ENCODE results near the gene MIA2. TPM values are rescaled to one million over a fixed set of nuclear protein-coding genes. Genes with fewer than 3 reads are reported as not detected.

MIA2 gene
- polyA plus RNA-seq, 1 of the 3 experiments (the other 2 are of a cell fraction) = 2.6 TPM

DNA sequence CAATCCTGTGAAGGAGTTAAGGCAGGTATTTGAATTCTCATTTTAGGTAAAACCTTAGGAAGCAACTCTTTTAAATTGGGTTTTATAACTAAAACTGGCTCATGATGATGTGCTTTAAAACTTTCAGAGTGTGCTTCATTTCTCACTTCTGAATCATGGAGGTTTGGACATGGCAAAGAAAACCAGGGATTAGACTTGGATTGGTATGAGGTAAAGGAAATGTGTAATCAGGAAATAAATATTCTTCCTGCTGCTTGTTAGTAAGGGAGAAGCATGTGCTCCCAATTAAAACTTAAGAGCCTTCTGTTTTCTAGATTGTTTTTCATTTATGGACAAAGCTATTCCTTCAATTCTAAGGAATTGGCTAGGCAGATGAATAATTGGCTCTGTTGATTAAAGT is 141.1 kb downstream of the MIA2 start (continued):
- TF ChIP-seq, protein P1, sequence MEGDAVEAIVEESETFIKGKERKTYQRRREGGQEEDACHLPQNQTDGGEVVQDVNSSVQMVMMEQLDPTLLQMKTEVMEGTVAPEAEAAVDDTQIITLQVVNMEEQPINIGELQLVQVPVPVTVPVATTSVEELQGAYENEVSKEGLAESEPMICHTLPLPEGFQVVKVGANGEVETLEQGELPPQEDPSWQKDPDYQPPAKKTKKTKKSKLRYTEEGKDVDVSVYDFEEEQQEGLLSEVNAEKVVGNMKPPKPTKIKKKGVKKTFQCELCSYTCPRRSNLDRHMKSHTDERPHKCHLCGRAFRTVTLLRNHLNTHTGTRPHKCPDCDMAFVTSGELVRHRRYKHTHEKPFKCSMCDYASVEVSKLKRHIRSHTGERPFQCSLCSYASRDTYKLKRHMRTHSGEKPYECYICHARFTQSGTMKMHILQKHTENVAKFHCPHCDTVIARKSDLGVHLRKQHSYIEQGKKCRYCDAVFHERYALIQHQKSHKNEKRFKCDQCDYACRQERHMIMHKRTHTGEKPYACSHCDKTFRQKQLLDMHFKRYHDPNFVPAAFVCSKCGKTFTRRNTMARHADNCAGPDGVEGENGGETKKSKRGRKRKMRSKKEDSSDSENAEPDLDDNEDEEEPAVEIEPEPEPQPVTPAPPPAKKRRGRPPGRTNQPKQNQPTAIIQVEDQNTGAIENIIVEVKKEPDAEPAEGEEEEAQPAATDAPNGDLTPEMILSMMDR (IDR thresholded peaks at IDR 0.05) = no peak
- TF ChIP-seq EZH2phosphoT487 (IDR thresholded peaks at IDR 0.05; ENCODE audit: borderline replicate concordance, low read depth) = no peak
- no peak for TF ChIP-seq CHD2 (IDR thresholded peaks at IDR 0.05; ENCODE audit: low read length, partially characterized antibody)
- no peak for TF ChIP-seq MEF2A (IDR thresholded peaks at IDR 0.05; ENCODE audit: borderline replicate concordance, low read depth)
- TF ChIP-seq RAD21 (IDR thresholded peaks at IDR 0.05; ENCODE audit: low read length) = no peak
- TF ChIP-seq NFIC (IDR thresholded peaks at IDR 0.05; ENCODE audit: borderline replicate concordance) = no peak
- no peak for TF ChIP-seq NRF1 (IDR thresholded peaks at IDR 0.05; ENCODE audit: low read depth, low read length)
- TF ChIP-seq, protein P2, sequence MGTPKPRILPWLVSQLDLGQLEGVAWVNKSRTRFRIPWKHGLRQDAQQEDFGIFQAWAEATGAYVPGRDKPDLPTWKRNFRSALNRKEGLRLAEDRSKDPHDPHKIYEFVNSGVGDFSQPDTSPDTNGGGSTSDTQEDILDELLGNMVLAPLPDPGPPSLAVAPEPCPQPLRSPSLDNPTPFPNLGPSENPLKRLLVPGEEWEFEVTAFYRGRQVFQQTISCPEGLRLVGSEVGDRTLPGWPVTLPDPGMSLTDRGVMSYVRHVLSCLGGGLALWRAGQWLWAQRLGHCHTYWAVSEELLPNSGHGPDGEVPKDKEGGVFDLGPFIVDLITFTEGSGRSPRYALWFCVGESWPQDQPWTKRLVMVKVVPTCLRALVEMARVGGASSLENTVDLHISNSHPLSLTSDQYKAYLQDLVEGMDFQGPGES (IDR thresholded peaks at IDR 0.05; ENCODE audit: low read depth, low read length) = no peak

DNA sequence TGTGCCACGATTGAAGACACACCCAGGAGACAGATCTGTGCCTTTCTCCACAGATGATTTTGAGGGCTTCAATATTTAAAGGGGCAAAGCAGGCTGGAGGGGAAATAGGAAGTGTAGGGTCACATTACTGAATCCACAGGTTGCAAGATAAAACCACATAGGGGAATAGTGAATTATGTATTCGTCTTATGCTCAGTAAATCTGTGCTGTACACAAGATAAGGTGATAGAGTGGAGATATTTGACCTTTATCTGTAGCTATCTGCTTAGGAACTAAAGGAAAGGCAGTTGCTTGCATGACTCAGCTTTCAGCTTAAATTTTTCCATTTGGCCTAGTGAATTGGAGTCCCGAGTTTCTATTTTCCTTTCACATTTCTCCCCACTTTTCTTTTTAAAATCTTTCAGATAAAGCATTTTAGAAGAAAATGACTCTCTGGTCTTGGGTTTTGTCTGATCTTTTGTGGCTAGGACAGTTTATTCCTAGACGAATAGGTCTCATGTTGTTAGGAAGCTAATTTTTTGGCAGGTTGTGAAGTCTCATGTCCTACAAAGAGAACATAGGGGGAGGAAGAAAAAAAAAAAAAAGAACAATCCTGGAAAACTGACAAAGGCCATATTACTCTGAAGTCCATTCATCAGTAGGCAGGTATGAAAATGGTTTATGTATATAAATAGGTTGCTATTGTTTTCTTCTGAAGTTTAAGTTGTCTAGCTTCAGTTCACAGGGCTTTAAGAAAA is 143.1 kb downstream of the MIA2 start:
- peak overlapping the region; percentile 86; the same call in 1 of the 2 replicates for H2AFZ ChIP-seq (ENCODE audit: low read depth)
- peaks cover 6% of the 10 kb centered on the region for H3F3A ChIP-seq (replicated peaks; ENCODE audit: insufficient read depth)
- peaks cover 0 to 18% of the 10 kb centered on the region in 2 experiments; a peak in 1 of 4 replicates for H3K4me1 ChIP-seq (ENCODE audit: control insufficient read depth in 1 of 2, insufficient read depth in 2 of 2, low read depth in 1 of 2, low read length in 1 of 2)
- no peak overlapping the region for H3K4me3 ChIP-seq (ENCODE audit: low read depth in 2 of 2, low read length in 1 of 2)
- H3K4me2 ChIP-seq = peak overlapping the region; percentile 55; the same call in 1 of the 2 replicates
- H3K27ac ChIP-seq (ENCODE audit: low read depth in 2 of 2, low read length in 1 of 2) = peak overlapping the region; percentile 58 to 90; a peak in 3 of 4 replicates
- POLR2A ChIA-PET = no interaction called here
- H3K9ac ChIP-seq = peak overlapping the region; percentile 65
- no peaks in the 10 kb centered on the region for H3K79me2 ChIP-seq (ENCODE audit: insufficient read depth)
- no peaks in the 10 kb centered on the region for H4K20me1 ChIP-seq (ENCODE audit: insufficient read depth)
- CTCF ChIA-PET = no interaction called here
- no peaks in the 10 kb centered on the region for H3K36me3 ChIP-seq (replicated peaks in 1 of 2; ENCODE audit: control insufficient read depth in 1 of 2, insufficient read depth in 2 of 2, low read length in 1 of 2)
- WGBS (ENCODE audit: low lambda C conversion rate) = 11% methylated on average over 4 of the region's 4 CpGs
- DNase-seq = no peak
- H3K27me3 ChIP-seq (ENCODE audit: insufficient read depth) = no peaks in the 10 kb centered on the region
- H3K9me3 ChIP-seq = no peaks in the 10 kb centered on the region
- H3K9me2 ChIP-seq = no peaks in the 10 kb centered on the region
- TF ChIP-seq TEAD4 (IDR thresholded peaks at IDR 0.05; ENCODE audit: borderline replicate concordance, insufficient read depth) (no peak), EP300 (IDR thresholded peaks at IDR 0.05; ENCODE audit: borderline replicate concordance in 1 of 2, low read depth in 1 of 2, low read length in 1 of 2) (no peak), JUND (IDR thresholded peaks at IDR 0.05) (0 out of 2 replicates have a peak, but pooled peaks have one; percentile 11), FOSL2 (IDR thresholded peaks at IDR 0.05; ENCODE audit: borderline replicate concordance, low read depth) (peak; percentile 34; the same call in 1 of the 2 replicates)
- TF ChIP-seq, protein P3, sequence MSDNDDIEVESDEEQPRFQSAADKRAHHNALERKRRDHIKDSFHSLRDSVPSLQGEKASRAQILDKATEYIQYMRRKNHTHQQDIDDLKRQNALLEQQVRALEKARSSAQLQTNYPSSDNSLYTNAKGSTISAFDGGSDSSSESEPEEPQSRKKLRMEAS (IDR thresholded peaks at IDR 0.05; ENCODE audit: low read depth) = no peak
